ENCODE data around the gene FXYD6. TPM values are rescaled to one million over a fixed set of nuclear protein-coding genes. Genes with fewer than 3 reads are reported as not detected.

The FXYD6 gene
- total RNA-seq, 1 experiment from 2014 or later, result 0.54 TPM

- no peak for TF ChIP-seq TCF7L2 (IDR thresholded peaks at IDR 0.05; ENCODE audit: low read depth, low read length)
- TF ChIP-seq REST (IDR thresholded peaks at IDR 0.05; ENCODE audit: insufficient read depth in 1 of 2, low read depth in 2 of 2, low read length in 1 of 2), result no peak
- TF ChIP-seq CTCF (IDR thresholded peaks at IDR 0.05), result no peak
- no peak for TF ChIP-seq SIN3A (IDR thresholded peaks at IDR 0.05; ENCODE audit: borderline replicate concordance, insufficient read depth, low read depth, low read length)
- no peak for TF ChIP-seq POLR2AphosphoS5 (IDR thresholded peaks at IDR 0.05; ENCODE audit: low read depth, low read length)
- no peak overlapping the region for H3K27ac ChIP-seq (ENCODE audit: low read length)
- in situ Hi-C loops (cut with HindIII; ENCODE audit: low pct_unique_long_range_greater_than_20kb, low sequenced_read_pairs) (no loop called here), intact Hi-C loops (cut with micrococcal nuclease; ENCODE audit: unreplicated experiment) (no loop called here)
- H3K27me3 ChIP-seq (ENCODE audit: control insufficient read depth, insufficient read depth, low read length), result peaks cover 15% of the 10 kb centered on the region
- no TSS peak for BruUV-seq (replicated peaks)
- no peak for ATAC-seq
- H3K4me3 ChIP-seq (ENCODE audit: low read depth in 2 of 2, low read length in 2 of 2), result no peak overlapping the region
- H3K4me1 ChIP-seq (ENCODE audit: control insufficient read depth, insufficient read depth, low read length), result no peaks in the 10 kb centered on the region
- ChIA-PET POLR2A (no interaction called here), CTCF (no interaction called here)
- no peak for DNase-seq (ENCODE audit: low read depth, low spot score)
- no peaks in the 10 kb centered on the region for H3K36me3 ChIP-seq (ENCODE audit: control insufficient read depth, insufficient read depth, low read length)
- H3K9me3 ChIP-seq (ENCODE audit: control insufficient read depth, insufficient read depth, low read depth, low read length), result no peaks in the 10 kb centered on the region
These were observed 7.5 kb downstream of the FXYD6 start for GRCh38 chr11:117868815-117869561.

- in situ Hi-C loops (cut with HindIII; ENCODE audit: low pct_unique_long_range_greater_than_20kb, low sequenced_read_pairs) (no loop called here), intact Hi-C loops (cut with micrococcal nuclease; ENCODE audit: unreplicated experiment) (no loop called here)
- Histone ChIP-seq H3K36me3 (ENCODE audit: control insufficient read depth, insufficient read depth, low read length) (no peaks in the 10 kb centered on the region), H3K27ac (ENCODE audit: low read length) (no peak overlapping the region), H3K27me3 (ENCODE audit: control insufficient read depth, insufficient read depth, low read length) (peaks cover 14% of the 10 kb centered on the region), H3K4me1 (ENCODE audit: control insufficient read depth, insufficient read depth, low read length) (no peaks in the 10 kb centered on the region), H3K4me3 (ENCODE audit: low read depth in 2 of 2, low read length in 2 of 2) (no peak overlapping the region), H3K9me3 (ENCODE audit: control insufficient read depth, insufficient read depth, low read depth, low read length) (no peaks in the 10 kb centered on the region)
- TF ChIP-seq POLR2AphosphoS5 (IDR thresholded peaks at IDR 0.05; ENCODE audit: low read depth, low read length) (no peak), CTCF (IDR thresholded peaks at IDR 0.05) (no peak), SIN3A (IDR thresholded peaks at IDR 0.05; ENCODE audit: borderline replicate concordance, insufficient read depth, low read depth, low read length) (no peak)
- ATAC-seq, result no peak
- no peak for DNase-seq (ENCODE audit: low read depth, low spot score)
- ChIA-PET CTCF (no interaction called here), POLR2A (no interaction called here)
- BruUV-seq (replicated peaks), result no TSS peak
These were observed 8.4 kb downstream of the FXYD6 start for GRCh38 chr11:117868088-117868487.

All from Panc1 (cell line).